Ovary (tissue), 3 donors: ENCODE measurements around the gene AP2M1.

Experiments used
- EP300 ChIP-seq: sonication (generic); formaldehyde crosslinking; IDR thresholded peaks from one replicate; pipeline ENCODE4 v1.6.1; 2017; ENCODE audit warnings: antibody characterized with exemption
- TF ChIP-seq, protein P1 (sequence below), 3 donors: fragments of 450-650 bp in 2 of 3; fragments of 200-600 bp in 1 of 3; IDR thresholded peaks; one replicate each; pipeline versions ENCODE4 v1.5.1 to v1.8.0; 2016 to 2022; ENCODE audit warnings: antibody characterized with exemption in 3 of 3, mild to moderate bottlenecking in 1 of 3
- donor health status: DM: no; HTN: no; CAD: no.

DNA sequence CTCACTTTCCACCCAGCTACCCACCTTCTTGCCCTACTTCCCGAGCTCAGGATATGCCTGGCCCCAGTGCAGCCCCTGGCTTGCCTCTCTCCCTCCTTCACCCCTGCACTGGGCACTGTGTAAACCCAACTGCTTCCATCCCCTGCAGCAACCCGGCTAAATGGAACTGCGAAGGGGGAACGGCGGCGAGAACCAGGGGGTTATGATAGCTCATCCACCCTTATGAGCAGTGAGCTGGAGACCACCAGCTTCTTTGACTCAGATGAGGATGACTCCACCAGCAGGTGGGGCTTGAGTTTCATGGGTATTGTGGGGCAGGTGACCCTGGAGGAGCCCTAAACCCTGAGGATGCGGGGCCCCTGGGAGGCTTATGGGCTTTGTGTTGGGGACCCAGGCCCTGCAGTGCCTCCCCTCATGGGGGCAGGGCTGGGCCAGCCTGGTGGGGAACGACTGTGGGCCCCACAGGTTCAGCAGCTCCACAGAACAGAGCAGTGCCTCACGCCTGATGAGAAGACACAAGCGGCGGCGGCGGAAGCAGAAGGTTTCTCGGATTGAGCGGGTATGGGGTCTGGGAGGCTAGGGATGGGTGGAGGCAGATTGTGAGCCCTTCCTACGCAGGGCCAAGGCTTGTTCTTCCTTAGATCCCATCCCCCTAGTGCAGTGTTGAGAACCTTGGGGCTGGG, 9.9 kb upstream of the AP2M1 start:
- TF ChIP-seq, protein P1, sequence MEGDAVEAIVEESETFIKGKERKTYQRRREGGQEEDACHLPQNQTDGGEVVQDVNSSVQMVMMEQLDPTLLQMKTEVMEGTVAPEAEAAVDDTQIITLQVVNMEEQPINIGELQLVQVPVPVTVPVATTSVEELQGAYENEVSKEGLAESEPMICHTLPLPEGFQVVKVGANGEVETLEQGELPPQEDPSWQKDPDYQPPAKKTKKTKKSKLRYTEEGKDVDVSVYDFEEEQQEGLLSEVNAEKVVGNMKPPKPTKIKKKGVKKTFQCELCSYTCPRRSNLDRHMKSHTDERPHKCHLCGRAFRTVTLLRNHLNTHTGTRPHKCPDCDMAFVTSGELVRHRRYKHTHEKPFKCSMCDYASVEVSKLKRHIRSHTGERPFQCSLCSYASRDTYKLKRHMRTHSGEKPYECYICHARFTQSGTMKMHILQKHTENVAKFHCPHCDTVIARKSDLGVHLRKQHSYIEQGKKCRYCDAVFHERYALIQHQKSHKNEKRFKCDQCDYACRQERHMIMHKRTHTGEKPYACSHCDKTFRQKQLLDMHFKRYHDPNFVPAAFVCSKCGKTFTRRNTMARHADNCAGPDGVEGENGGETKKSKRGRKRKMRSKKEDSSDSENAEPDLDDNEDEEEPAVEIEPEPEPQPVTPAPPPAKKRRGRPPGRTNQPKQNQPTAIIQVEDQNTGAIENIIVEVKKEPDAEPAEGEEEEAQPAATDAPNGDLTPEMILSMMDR (IDR thresholded peaks at IDR 0.05), result no peak
- TF ChIP-seq EP300, result no peak
